ENCODE data around the gene PRUNE1.

DNA sequence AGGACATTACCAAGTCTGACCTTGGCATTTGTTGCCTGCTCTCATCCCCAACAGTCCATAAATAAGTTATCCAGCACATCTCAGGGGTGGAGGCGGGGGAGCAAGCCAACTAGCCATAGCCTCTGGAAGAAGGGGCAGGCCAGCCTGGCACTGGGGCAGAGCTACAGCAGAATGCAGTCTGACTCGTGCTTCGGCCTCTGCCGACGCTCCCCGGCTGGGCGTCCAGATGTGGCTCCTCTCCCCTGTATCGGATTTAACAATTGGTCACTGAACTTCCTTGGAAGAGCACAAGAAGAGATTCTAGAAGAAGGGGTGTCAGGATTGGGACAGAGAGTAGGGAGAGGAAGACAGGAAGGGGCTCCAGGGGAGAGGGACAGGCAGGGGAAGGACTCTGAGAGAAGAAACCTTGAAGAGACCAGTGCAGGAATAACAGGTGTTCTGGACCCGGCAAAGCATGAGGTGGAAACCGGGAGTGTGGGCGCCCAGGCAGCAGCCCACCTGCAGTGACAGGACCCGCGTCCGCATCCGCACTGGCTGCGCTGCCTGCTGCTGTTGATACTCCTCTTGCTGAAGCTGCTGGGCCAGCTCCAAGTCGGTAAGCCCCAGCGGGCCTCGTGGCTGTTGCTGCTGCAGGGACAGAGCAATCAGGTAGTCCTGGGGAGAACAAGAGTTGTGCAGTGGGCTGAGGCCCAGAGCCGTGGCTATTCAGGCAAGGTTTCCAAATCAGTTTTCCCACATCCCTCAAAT lies 10.9 kb upstream of the PRUNE1 start:
- TF ChIP-seq, protein P1, sequence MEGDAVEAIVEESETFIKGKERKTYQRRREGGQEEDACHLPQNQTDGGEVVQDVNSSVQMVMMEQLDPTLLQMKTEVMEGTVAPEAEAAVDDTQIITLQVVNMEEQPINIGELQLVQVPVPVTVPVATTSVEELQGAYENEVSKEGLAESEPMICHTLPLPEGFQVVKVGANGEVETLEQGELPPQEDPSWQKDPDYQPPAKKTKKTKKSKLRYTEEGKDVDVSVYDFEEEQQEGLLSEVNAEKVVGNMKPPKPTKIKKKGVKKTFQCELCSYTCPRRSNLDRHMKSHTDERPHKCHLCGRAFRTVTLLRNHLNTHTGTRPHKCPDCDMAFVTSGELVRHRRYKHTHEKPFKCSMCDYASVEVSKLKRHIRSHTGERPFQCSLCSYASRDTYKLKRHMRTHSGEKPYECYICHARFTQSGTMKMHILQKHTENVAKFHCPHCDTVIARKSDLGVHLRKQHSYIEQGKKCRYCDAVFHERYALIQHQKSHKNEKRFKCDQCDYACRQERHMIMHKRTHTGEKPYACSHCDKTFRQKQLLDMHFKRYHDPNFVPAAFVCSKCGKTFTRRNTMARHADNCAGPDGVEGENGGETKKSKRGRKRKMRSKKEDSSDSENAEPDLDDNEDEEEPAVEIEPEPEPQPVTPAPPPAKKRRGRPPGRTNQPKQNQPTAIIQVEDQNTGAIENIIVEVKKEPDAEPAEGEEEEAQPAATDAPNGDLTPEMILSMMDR (conservative IDR thresholded peaks at IDR 0.05 in 1 of 2, IDR thresholded peaks at IDR 0.05 in 1 of 2; ENCODE audit: low read depth in 1 of 2, low read length in 2 of 2), result no peak
- TF ChIP-seq EZH2 (IDR thresholded peaks at IDR 0.05; ENCODE audit: low read length, missing control alignments), result no peak
